CD4-positive, alpha-beta memory T cell (primary cell): ENCODE measurements around the gene ABHD6. TPM values are rescaled to one million over a fixed set of nuclear protein-coding genes. Genes with fewer than 3 reads are reported as not detected.
A peak's percentile ranks its signal among the peaks of the same experiment; 100 is the strongest.
"Not testable (repeated sequence)": the region's sequence is repeated elsewhere in the genome, so short reads cannot be mapped to it uniquely, and the experiment has no call there.

Experiments
- CTCF ChIA-PET: fragments of 350-600 bp; sonication (Branson Sonifier 250); formaldehyde crosslinking; loops from one replicate; lab custom pipeline; 2021; ENCODE audit warnings: inconsistent platforms; ENCODE audit not compliant: partially characterized antibody; lab: Charles Lee
- POLR2A ChIA-PET: fragments of 350-600 bp; sonication (Branson Sonifier 250); formaldehyde crosslinking; loops from one replicate; lab custom pipeline; 2021; ENCODE audit not compliant: partially characterized antibody; lab: Charles Lee
- DNase-seq, 5 donors: peaks; one replicate each; pipeline versions ENCODE4 v3.0.0 to v3.0.0-alpha.2; 2020 to 2022; ENCODE audit warnings: mixed read lengths in 1 of 5
- H3K27ac ChIP-seq: one replicate; pipeline ENCODE4 v1.7.0; 2013; ENCODE audit warnings: low read depth, low read length
- H3K27me3 ChIP-seq: 2 replicates; pipeline ENCODE4 v1.7.0; 2013; ENCODE audit warnings: mild to moderate bottlenecking, low read length, moderate library complexity; ENCODE audit not compliant: insufficient read depth
- H3K36me3 ChIP-seq: 2 replicates; pipeline ENCODE4 v1.7.0; 2013; ENCODE audit warnings: mild to moderate bottlenecking, low read length, moderate library complexity; ENCODE audit not compliant: insufficient read depth
- H3K4me1 ChIP-seq: 2 replicates; pipeline ENCODE4 v1.7.0; 2013; ENCODE audit warnings: mild to moderate bottlenecking, low read length, moderate library complexity; ENCODE audit not compliant: insufficient read depth
- H3K4me3 ChIP-seq, 2 donors: one replicate each; pipeline ENCODE4 v1.7.0; 2013; ENCODE audit warnings: low read length in 2 of 2, mild to moderate bottlenecking in 1 of 2
- H3K9me3 ChIP-seq, 2 donors: one replicate each; pipeline ENCODE4 v1.7.0; 2013; ENCODE audit warnings: low read length in 2 of 2, control low read depth in 1 of 2; ENCODE audit not compliant: control insufficient read depth in 1 of 2
- H3K27ac Mint-ChIP-seq, 7 donors: one replicate each; pipeline ENCODE4 v1.8.0; 2020 to 2021; ENCODE audit warnings: mixed read lengths in 7 of 7, mild to moderate bottlenecking in 6 of 7, inconsistent platforms in 3 of 7, moderate library complexity in 3 of 7
- H3K27me3 Mint-ChIP-seq, 2 donors: one replicate each; pipeline ENCODE4 v1.8.0; 2020 to 2021; ENCODE audit warnings: mixed read lengths in 2 of 2
- H3K36me3 Mint-ChIP-seq, 2 donors: one replicate each; pipeline ENCODE4 v1.8.0; 2020 to 2021; ENCODE audit warnings: mixed read lengths in 2 of 2, inconsistent platforms in 1 of 2, mild to moderate bottlenecking in 1 of 2
- H3K4me1 Mint-ChIP-seq, 4 donors: one replicate each; pipeline ENCODE4 v1.8.0; 2020 to 2021; ENCODE audit warnings: mixed read lengths in 4 of 4, mild to moderate bottlenecking in 1 of 4
- H3K4me3 Mint-ChIP-seq, 8 donors: one replicate each; pipeline ENCODE4 v1.8.0; 2020 to 2021; ENCODE audit warnings: mixed read lengths in 8 of 8, mild to moderate bottlenecking in 7 of 8, moderate library complexity in 6 of 8, inconsistent platforms in 3 of 8
- H3K9me3 Mint-ChIP-seq, 8 donors: one replicate each; pipeline ENCODE4 v1.8.0; 2020 to 2021; ENCODE audit warnings: mixed read lengths in 8 of 8, mild to moderate bottlenecking in 5 of 8, inconsistent platforms in 3 of 8, moderate library complexity in 1 of 8
- intact Hi-C: fragments of 100-400 bp; cut with micrococcal nuclease; formaldehyde crosslinking; loops from one replicate; pipeline ENCODE4 v1.15.1; 2023
- polyA plus RNA-seq, 2 donors: library from polyadenylated mRNA; unstranded; fragments of 300-500 nt; fragmentation: Illumina TruSeq; gene quantifications; one replicate each; pipeline ENCODE4 v1.2.3, GENCODE V29; 2021
- total RNA-seq, 2 experiments: library from RNA; stranded (reverse); gene quantifications; one replicate each; pipeline ENCODE4 v1.2.3, GENCODE V29; 2021

The ABHD6 gene
- total and polyA plus RNA-seq, 4 experiments from 2014 or later, result 4.7 to 8.2 (median 6.2) TPM

GRCh38 chr3:58217209-58217811 is 20.3 kb upstream of the ABHD6 start:
- H3K4me1 Mint-ChIP-seq, result peaks cover 3 to 9% (median 5%) of the 10 kb centered on the region in 4 donors
- Histone ChIP-seq H3K36me3 (no peaks in the 10 kb centered on the region), H3K27ac (no peak overlapping the region), H3K9me3 (no peaks in the 10 kb centered on the region), H3K4me3 (no peak overlapping the region), H3K27me3 (no peaks in the 10 kb centered on the region), H3K4me1 (peaks cover 6% of the 10 kb centered on the region)
- peak overlapping the region in 1 of 8 donors; percentile 61 for H3K4me3 Mint-ChIP-seq
- ChIA-PET CTCF (interaction anchor here (0.7 to 9.4 kb wide), 23 partner anchors 8 to 276 kb away, joined by 3 to 90 read pairs (median 5); partner anchors contain the start of genes FLNB, HTD2 and RPP14), POLR2A (interaction anchor here (0.6 to 0.7 kb wide), 2 partner anchors 20 to 21 kb away, joined by 3 read pairs; partner anchors contain the start of gene ABHD6)
- peaks cover 0 to 2% (median 0%) of the 10 kb centered on the region in 8 donors for H3K9me3 Mint-ChIP-seq
- no peaks in the 10 kb centered on the region for H3K36me3 Mint-ChIP-seq
- DNase-seq, result peak; percentile 47 to 56 (median 50)
- intact Hi-C loops, result loop anchor here (1.0 to 2.0 kb wide), 5 partner anchors 20 to 821 kb away; partner anchors contain the start of genes ABHD6 and FLNB
- H3K27me3 Mint-ChIP-seq, result peaks cover 0 to 2% of the 10 kb centered on the region in 2 donors
- no peak overlapping the region for H3K27ac Mint-ChIP-seq

GRCh38 chr3:58218904-58219303 is 18.7 kb upstream of the ABHD6 start:
- Histone ChIP-seq H3K27ac (no peak overlapping the region), H3K4me1 (peaks cover 6% of the 10 kb centered on the region), H3K36me3 (no peaks in the 10 kb centered on the region), H3K27me3 (no peaks in the 10 kb centered on the region), H3K9me3 (no peaks in the 10 kb centered on the region), H3K4me3 (no peak overlapping the region)
- H3K4me3 Mint-ChIP-seq, result no peak overlapping the region
- ChIA-PET CTCF (interaction anchor here (0.9 to 9.4 kb wide), 10 partner anchors 9 to 257 kb away, joined by 3 to 90 read pairs (median 10); partner anchors contain the start of genes FLNB, HTD2 and RPP14), POLR2A (no interaction called here)
- DNase-seq, result no peak
- no peak overlapping the region for H3K27ac Mint-ChIP-seq
- peaks cover 3 to 9% (median 5%) of the 10 kb centered on the region in 4 donors for H3K4me1 Mint-ChIP-seq
- H3K9me3 Mint-ChIP-seq, result peaks cover 0 to 2% (median 0%) of the 10 kb centered on the region in 8 donors
- intact Hi-C loops, result no loop called here
- peaks cover 0 to 2% of the 10 kb centered on the region in 2 donors for H3K27me3 Mint-ChIP-seq
- H3K36me3 Mint-ChIP-seq, result no peaks in the 10 kb centered on the region

DNA sequence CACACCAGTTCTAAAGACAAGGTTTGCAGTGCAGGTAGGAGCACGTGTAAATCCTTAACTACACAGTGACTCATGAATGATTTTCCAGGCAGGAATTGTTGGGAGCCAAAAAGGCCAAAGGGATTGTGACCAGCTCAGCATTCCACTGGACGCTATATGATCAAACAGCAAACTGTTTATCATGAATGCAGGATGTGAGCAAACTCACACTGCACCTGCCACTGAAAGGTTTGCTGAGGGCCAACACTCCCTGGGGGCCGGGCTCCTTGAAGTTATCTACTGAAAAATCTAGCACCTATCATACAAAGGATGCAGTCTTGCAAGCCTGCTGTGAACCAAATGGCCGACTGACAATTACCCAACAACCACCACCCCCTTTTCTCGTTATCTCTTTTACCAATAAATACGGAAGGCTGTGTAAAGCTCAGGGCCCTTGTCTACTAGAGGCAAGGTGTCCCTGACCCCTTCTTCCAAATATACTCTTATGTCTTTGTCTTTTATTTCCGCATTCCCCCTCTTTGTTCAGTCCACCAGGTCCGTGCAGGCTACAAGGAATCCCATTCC is 15.3 kb upstream of the ABHD6 start:
- no peak for DNase-seq
- Mint-ChIP-seq H3K36me3 (no peaks in the 10 kb centered on the region), H3K9me3 (no peaks in the 10 kb centered on the region)

DNA sequence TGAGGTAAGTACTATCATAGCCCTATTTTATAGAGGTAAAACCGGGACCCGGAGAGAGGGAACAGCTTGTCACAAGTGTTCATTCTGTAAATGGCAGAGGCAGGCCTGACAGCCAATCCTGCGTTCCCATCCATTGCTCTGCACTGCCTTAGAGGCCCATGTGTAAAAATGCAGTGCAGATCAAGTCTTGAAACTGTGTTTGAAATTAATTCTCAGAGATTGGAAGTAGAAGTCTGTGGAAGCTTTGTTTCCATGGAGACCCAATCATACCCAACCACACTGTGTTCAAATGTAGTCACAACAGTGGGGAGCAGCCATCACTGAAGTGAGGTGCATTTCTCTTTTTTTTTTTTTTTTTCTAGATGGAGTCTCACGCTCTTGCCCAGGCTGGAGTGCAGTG is 13.7 kb upstream of the ABHD6 start:
- POLR2A ChIA-PET, result no interaction called here

More for the DNA sequence above, 15.3 kb upstream of the ABHD6 start:
- Mint-ChIP-seq H3K27ac (no peak overlapping the region), H3K4me1 (peaks cover 0 to 3% (median 2%) of the 10 kb centered on the region in 4 donors), H3K27me3 (peaks cover 2% of the 10 kb centered on the region in 2 donors), H3K4me3 (no peak overlapping the region)
- no peaks in the 10 kb centered on the region for H3K9me3 ChIP-seq
- no peaks in the 10 kb centered on the region for H3K27me3 ChIP-seq
- CTCF ChIA-PET, result interaction anchor here (1.2 to 1.4 kb wide), 2 partner anchors 33 to 44 kb away, joined by 3 to 4 read pairs; no protein-coding TSS in a partner anchor
- intact Hi-C loops, result no loop called here
- no peak overlapping the region for H3K27ac ChIP-seq
- no peak overlapping the region for H3K4me3 ChIP-seq
- H3K4me1 ChIP-seq, result peaks cover 2% of the 10 kb centered on the region
- POLR2A ChIA-PET, result no interaction called here
- no peaks in the 10 kb centered on the region for H3K36me3 ChIP-seq

GRCh38 chr3:58227933-58228332 is 9.7 kb upstream of the ABHD6 start:
- H3K27me3 ChIP-seq, POLR2A ChIA-PET, H3K4me1 Mint-ChIP-seq, H3K4me1 ChIP-seq, intact Hi-C loops, DNase-seq, H3K4me3 ChIP-seq, H3K9me3 Mint-ChIP-seq, H3K9me3 ChIP-seq, H3K27ac Mint-ChIP-seq, H3K27ac ChIP-seq, H3K36me3 ChIP-seq, H3K4me3 Mint-ChIP-seq, H3K36me3 Mint-ChIP-seq: not testable (repeated sequence)
- peaks cover 15 to 16% of the 10 kb centered on the region in 2 donors for H3K27me3 Mint-ChIP-seq
- CTCF ChIA-PET, result interaction anchor here (2.4 kb wide), 1 partner anchor 10 kb away, joined by 15 read pairs; no protein-coding TSS in a partner anchor

More for the DNA sequence above, 13.7 kb upstream of the ABHD6 start:
- Mint-ChIP-seq H3K36me3 (no peaks in the 10 kb centered on the region), H3K9me3 (no peaks in the 10 kb centered on the region), H3K4me3 (no peak overlapping the region), H3K27ac (no peak overlapping the region), H3K4me1 (no peaks in the 10 kb centered on the region), H3K27me3 (peaks cover 2 to 5% of the 10 kb centered on the region in 2 donors)
- Histone ChIP-seq H3K4me3 (no peak overlapping the region), H3K27me3 (no peaks in the 10 kb centered on the region), H3K27ac (no peak overlapping the region), H3K4me1 (no peaks in the 10 kb centered on the region), H3K36me3 (no peaks in the 10 kb centered on the region), H3K9me3 (no peaks in the 10 kb centered on the region)
- intact Hi-C loops, result no loop called here
- no peak for DNase-seq
- CTCF ChIA-PET, result interaction anchor here (1.2 to 1.4 kb wide), 3 partner anchors 46 to 215 kb away, joined by 3 to 5 read pairs (median 3); partner anchors contain the start of genes HTD2 and RPP14

DNA sequence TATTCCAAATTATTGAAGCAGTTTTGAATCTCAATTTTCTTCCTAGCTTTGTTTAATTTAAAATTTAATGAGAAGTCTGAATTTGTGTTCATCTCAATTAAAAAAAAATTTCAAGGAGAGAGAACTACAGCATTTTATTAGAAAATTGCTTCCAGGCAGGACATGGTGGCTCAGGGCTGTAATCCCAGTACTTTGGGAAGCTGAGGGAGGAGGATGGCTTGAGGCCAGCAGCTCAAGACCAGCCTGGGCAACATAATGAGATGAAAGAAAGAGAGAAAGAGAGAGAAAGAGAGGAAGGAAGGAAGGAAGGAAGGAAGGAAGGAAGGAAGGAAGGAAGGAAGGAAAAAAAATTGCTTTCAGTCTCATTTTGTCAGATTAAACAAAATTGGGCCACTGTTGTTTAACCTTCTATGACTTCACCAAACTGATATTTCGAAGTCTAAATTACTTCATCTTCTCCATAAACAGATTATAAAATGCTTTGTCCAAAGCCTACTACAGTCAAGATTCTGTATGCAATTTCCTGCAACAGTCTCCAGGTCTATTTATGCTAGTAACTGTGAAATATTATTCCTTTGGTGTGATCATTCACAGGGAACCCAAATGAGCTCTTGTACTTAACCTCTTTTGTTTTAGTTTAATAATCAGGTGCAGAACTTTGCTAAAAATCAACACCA is 6.6 kb upstream of the ABHD6 start:
- Mint-ChIP-seq H3K36me3 (no peaks in the 10 kb centered on the region), H3K27ac (no peak overlapping the region), H3K9me3 (no peaks in the 10 kb centered on the region), H3K27me3 (peaks cover 14 to 18% of the 10 kb centered on the region in 2 donors), H3K4me3 (no peak overlapping the region), H3K4me1 (no peaks in the 10 kb centered on the region)
- H3K27ac ChIP-seq, result no peak overlapping the region
- H3K9me3 ChIP-seq, result no peaks in the 10 kb centered on the region
- peaks cover 8% of the 10 kb centered on the region for H3K27me3 ChIP-seq
- H3K36me3 ChIP-seq, result no peaks in the 10 kb centered on the region
- POLR2A ChIA-PET, result no interaction called here
- intact Hi-C loops, result loop anchor here (10.0 kb wide), 1 partner anchor 1006 kb away; the partner anchor contains the start of gene APPL1
- DNase-seq, result no peak
- H3K4me1 ChIP-seq, result no peaks in the 10 kb centered on the region
- no peak overlapping the region for H3K4me3 ChIP-seq
- CTCF ChIA-PET, result interaction anchor here (1.0 to 1.7 kb wide), 4 partner anchors 14 to 74 kb away, joined by 3 to 4 read pairs (median 3); no protein-coding TSS in a partner anchor
